HG03457 (cell line): Measurements from ENCODE around the gene TAF8.

ENCODE experiments used
- ATAC-seq: cut with Tn5 transposase; IDR thresholded peaks from one replicate; pipeline ENCODE4 v1.9.1; 2021; ENCODE audit warnings: moderate number of reproducible peaks; ENCODE audit not compliant: unreplicated experiment

The TAF8 gene

GRCh38 chr6:42120895-42121865, 70.9 kb downstream of the TAF8 start:
- ATAC-seq: no peak

- no peak for ATAC-seq
Observed at GRCh38 chr6:42123379-42124103, 73.2 kb downstream of the TAF8 start.

DNA sequence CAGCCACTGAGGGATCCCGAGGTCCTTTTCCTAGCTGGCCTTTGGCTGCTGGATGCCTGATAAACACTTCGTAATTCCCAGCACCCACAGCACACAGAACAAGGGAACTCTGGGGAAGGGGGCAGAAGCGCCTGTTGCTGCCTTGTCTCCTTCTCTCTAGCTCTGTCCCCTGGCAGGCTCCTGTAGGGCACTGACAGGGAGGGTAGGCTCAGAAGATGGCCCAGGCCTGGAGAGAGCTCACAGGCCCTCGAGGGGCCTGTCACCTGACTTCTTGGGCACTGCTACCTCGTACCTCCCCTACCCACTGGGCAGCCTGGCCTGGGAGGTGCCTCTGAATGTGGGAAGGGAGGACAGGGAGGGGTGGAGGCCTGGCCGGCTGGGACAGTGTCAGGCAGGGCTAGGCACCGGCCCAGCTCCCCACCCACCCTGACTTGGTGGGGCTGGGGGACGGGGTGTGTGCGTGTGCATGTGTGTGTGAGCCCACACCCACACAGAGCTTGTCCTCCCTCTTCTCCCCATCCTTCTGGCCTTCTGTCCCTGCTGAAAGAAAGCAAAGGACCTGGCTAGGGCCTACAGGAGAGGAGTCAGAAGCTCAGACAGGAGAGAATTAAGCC, 74.0 kb downstream of the TAF8 start:
- no peak for ATAC-seq

GRCh38 chr6:42125231-42125630, 74.9 kb downstream of the TAF8 start:
- no peak for ATAC-seq

GRCh38 chr6:42125663-42126062, 75.3 kb downstream of the TAF8 start:
- no peak for ATAC-seq

GRCh38 chr6:42128460-42129359, 78.4 kb downstream of the TAF8 start:
- ATAC-seq: no peak

GRCh38 chr6:42129360-42129676, 79.0 kb downstream of the TAF8 start:
- no peak for ATAC-seq

DNA sequence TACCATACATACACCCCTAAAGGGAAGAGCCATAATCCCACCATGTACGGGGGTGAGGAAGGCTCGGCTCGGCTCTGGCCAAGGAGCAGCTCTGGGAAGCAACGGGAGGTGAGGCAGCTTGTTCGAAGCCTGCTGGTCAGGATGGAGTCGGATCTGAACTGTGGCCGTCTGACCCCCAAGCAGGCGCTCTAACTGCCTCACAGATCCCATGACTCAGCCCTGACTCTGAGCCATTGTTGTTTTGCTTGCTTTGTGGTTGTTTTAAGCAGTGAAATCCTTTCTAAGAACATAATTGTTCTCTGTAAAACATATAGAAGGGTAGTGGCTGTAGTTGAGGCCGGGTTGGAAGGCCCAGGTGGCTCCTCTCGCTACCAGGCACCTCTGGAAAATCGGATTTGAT, 81.2 kb downstream of the TAF8 start:
- ATAC-seq: no peak

DNA sequence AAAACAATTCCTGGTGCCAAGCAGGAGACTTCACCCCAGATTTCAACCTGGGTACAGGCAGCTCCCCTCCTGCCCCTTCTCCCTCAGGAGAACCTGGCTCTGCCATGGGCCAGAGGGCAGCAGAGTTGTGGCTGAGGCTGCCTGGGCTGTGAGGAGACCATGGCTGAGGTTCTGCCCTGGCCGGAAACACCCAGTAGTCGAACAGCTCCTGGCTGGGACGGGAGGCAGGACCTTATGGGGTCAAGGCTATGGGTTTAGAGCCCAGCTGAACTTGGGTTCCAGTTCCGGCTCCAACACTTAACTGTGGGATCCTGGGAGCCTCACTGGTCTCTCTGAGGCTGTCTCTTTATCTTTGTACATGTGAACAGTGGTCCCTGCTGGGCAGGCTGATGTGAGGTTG, 83.6 kb downstream of the TAF8 start:
- no peak for ATAC-seq

DNA sequence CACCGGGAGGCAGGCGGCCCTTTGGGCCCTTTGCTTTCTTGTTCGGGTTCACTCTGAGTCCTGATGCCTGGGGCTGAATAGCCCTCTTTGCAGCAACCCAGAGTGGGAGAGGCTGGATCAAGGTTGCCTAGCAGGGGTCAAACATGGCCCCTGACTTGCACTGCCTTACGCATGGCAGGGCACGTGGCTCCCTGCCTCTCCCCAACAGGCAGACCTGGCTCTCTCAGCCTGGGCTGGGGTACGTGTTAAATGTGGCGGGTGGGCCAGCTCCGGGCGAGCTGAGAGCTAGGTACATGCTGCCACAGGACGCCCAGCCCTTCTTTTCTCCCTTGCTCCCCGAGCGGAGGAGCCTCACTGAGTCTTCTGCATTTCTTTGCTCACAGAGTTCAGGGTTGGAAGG, 84.8 kb downstream of the TAF8 start:
- no peak for ATAC-seq

GRCh38 chr6:42135722-42136121, 85.4 kb downstream of the TAF8 start:
- ATAC-seq: no peak

GRCh38 chr6:42136508-42137193, 86.3 kb downstream of the TAF8 start:
- ATAC-seq: no peak
